ENCODE results near the gene SVEP1. TPM values are rescaled to one million over a fixed set of nuclear protein-coding genes. Genes with fewer than 3 reads are reported as not detected.

The SVEP1 gene
- total RNA-seq, 4 donors from 2014 or later = 41.9 to 71.6 (median 60.6) TPM

GRCh38 chr9:110578575-110579033 lies 937 bp downstream of the SVEP1 start:
- intact Hi-C loops (cut with DNase I) = no loop called here
- Histone ChIP-seq H3K36me3 (no peaks in the 10 kb centered on the region), H3K4me3 (peak overlapping the region; percentile 61 to 77 (median 64)), H3K4me1 (peaks cover 11 to 23% (median 21%) of the 10 kb centered on the region in 4 donors), H3K27me3 (peaks cover 0 to 20% (median 5%) of the 10 kb centered on the region in 4 donors), H3K9me3 (no peaks in the 10 kb centered on the region), H3K27ac (replicated peaks in 1 of 4) (peak overlapping the region; percentile 82 to 83 (median 82))
- no peak for TF ChIP-seq CTCF (IDR thresholded peaks at IDR 0.05)
- no peak for DNase-seq (ENCODE audit: extremely low spot score)
- WGBS = 7% methylated on average over 21 of the region's 22 CpGs

GRCh38 chr9:110575945-110576344 lies 3.6 kb downstream of the SVEP1 start:
- H3K4me1 ChIP-seq = peaks cover 11 to 28% (median 22%) of the 10 kb centered on the region in 4 donors
- no peaks in the 10 kb centered on the region for H3K9me3 ChIP-seq
- H3K36me3 ChIP-seq = no peaks in the 10 kb centered on the region
- no peak for DNase-seq (ENCODE audit: extremely low spot score)
- peak overlapping the region in 1 of 4 donors; percentile 30 for H3K4me3 ChIP-seq
- H3K27ac ChIP-seq (replicated peaks in 1 of 4) = no peak overlapping the region
- peaks cover 0 to 20% (median 5%) of the 10 kb centered on the region in 4 donors for H3K27me3 ChIP-seq
- intact Hi-C loops (cut with DNase I) = no loop called here
- TF ChIP-seq POLR2A (IDR thresholded peaks at IDR 0.05; ENCODE audit: low read depth) = no peak
- TF ChIP-seq POLR2AphosphoS5 (IDR thresholded peaks at IDR 0.05) = no peak

GRCh38 chr9:110575169-110575568 lies 4.4 kb downstream of the SVEP1 start:
- no peaks in the 10 kb centered on the region for H3K36me3 ChIP-seq
- DNase-seq (ENCODE audit: extremely low spot score) = no peak
- H3K9me3 ChIP-seq = no peaks in the 10 kb centered on the region
- H3K27ac ChIP-seq (replicated peaks in 1 of 4) = no peak overlapping the region
- intact Hi-C loops (cut with DNase I) = no loop called here
- no peak for TF ChIP-seq EP300 (IDR thresholded peaks at IDR 0.05)
- TF ChIP-seq CTCF (IDR thresholded peaks at IDR 0.05) = no peak
- TF ChIP-seq POLR2A (IDR thresholded peaks at IDR 0.05; ENCODE audit: low read depth) = no peak
- TF ChIP-seq POLR2AphosphoS5 (IDR thresholded peaks at IDR 0.05) = no peak
- peak overlapping the region in 1 of 4 donors; percentile 30 for H3K4me3 ChIP-seq
- H3K27me3 ChIP-seq = peaks cover 0 to 19% (median 5%) of the 10 kb centered on the region in 4 donors
- peaks cover 7 to 22% (median 16%) of the 10 kb centered on the region in 4 donors for H3K4me1 ChIP-seq
- 66% methylated on average over 5 of the region's 5 CpGs for WGBS

GRCh38 chr9:110573305-110573704 lies 6.2 kb downstream of the SVEP1 start:
- Histone ChIP-seq H3K9me3 (no peaks in the 10 kb centered on the region), H3K36me3 (no peaks in the 10 kb centered on the region), H3K4me1 (peaks cover 0 to 7% (median 2%) of the 10 kb centered on the region in 4 donors), H3K27ac (replicated peaks in 1 of 4) (no peak overlapping the region), H3K27me3 (peaks cover 0 to 5% (median under 1%) of the 10 kb centered on the region in 4 donors), H3K4me3 (no peak overlapping the region)
- intact Hi-C loops (cut with DNase I) = no loop called here
- DNase-seq (ENCODE audit: extremely low spot score) = no peak
- WGBS = 83% methylated on average over 6 of the region's 6 CpGs
- TF ChIP-seq EP300 (IDR thresholded peaks at IDR 0.05) (no peak), CTCF (IDR thresholded peaks at IDR 0.05) (no peak), POLR2A (IDR thresholded peaks at IDR 0.05; ENCODE audit: low read depth) (no peak), POLR2AphosphoS5 (IDR thresholded peaks at IDR 0.05) (no peak)

GRCh38 chr9:110571801-110572483 lies 7.6 kb downstream of the SVEP1 start:
- 82% methylated on average over 2 of the region's 2 CpGs for WGBS
- intact Hi-C loops (cut with DNase I) = no loop called here
- H3K4me3 ChIP-seq = no peak overlapping the region
- H3K27me3 ChIP-seq = no peaks in the 10 kb centered on the region
- H3K36me3 ChIP-seq = no peaks in the 10 kb centered on the region
- no peak overlapping the region for H3K27ac ChIP-seq (replicated peaks in 1 of 4)
- no peak for DNase-seq (ENCODE audit: extremely low spot score)
- TF ChIP-seq CTCF (IDR thresholded peaks at IDR 0.05) (no peak), EP300 (IDR thresholded peaks at IDR 0.05) (no peak), POLR2A (IDR thresholded peaks at IDR 0.05; ENCODE audit: low read depth) (no peak), POLR2AphosphoS5 (IDR thresholded peaks at IDR 0.05) (no peak)
- no peaks in the 10 kb centered on the region for H3K9me3 ChIP-seq
- peaks cover 0 to 7% (median 2%) of the 10 kb centered on the region in 4 donors for H3K4me1 ChIP-seq
